GM23338 (cell line): Measurements from ENCODE around the gene ELAVL3. TPM values are rescaled to one million over a fixed set of nuclear protein-coding genes. Genes with fewer than 3 reads are reported as not detected.
A peak's percentile ranks its signal among the peaks of the same experiment; 100 is the strongest.

Experiments used
- ATAC-seq: fragments of 200-7000 bp; cut with Tn5 transposase; 3 replicates; pipeline ENCODE4 v1.9.1; 2020
- DNase-seq: peaks from one replicate; pipeline ENCODE4 v3.0.0-alpha.2; 2015; ENCODE audit warnings: low spot score
- H2AFZ ChIP-seq: fragments of 200-600 bp; sonication (generic); 2 replicates; pipeline ENCODE4 v1.8.0; 2016; ENCODE audit warnings: antibody characterized with exemption, mild to moderate bottlenecking, moderate library complexity
- H3F3A ChIP-seq: fragments of 200-600 bp; sonication (generic); replicated peaks from 2 replicates; pipeline ENCODE4 v1.8.0; 2017; ENCODE audit warnings: antibody characterized with exemption, mixed run types, low read depth
- H3K27ac ChIP-seq: fragments of 200-600 bp; sonication (generic); 2 replicates; pipeline ENCODE4 v1.6.1; 2016; ENCODE audit warnings: low read depth
- H3K27me3 ChIP-seq: fragments of 200-600 bp; sonication (generic); 2 replicates; pipeline ENCODE4 v1.8.0; 2016; ENCODE audit warnings: mild to moderate bottlenecking, mixed run types, moderate library complexity; ENCODE audit not compliant: insufficient read depth
- H3K36me3 ChIP-seq: fragments of 200-600 bp; sonication (generic); 2 replicates; pipeline ENCODE4 v1.8.0; 2016; ENCODE audit warnings: mild to moderate bottlenecking; ENCODE audit not compliant: insufficient read depth
- H3K4me1 ChIP-seq: fragments of 200-600 bp; sonication (generic); 2 replicates; pipeline ENCODE4 v1.8.0; 2016; ENCODE audit warnings: mild to moderate bottlenecking, moderate library complexity; ENCODE audit not compliant: insufficient read depth
- H3K4me2 ChIP-seq: fragments of 200-600 bp; sonication (generic); 2 replicates; pipeline ENCODE4 v1.7.1; 2017; ENCODE audit warnings: mixed run types
- H3K4me3 ChIP-seq: fragments of 200-600 bp; sonication (generic); 2 replicates; pipeline ENCODE4 v1.6.1; 2016; ENCODE audit warnings: mixed run types
- H3K79me2 ChIP-seq: fragments of 200-600 bp; sonication (generic); replicated peaks from 2 replicates; pipeline ENCODE4 v1.8.0; 2017; ENCODE audit warnings: mild to moderate bottlenecking; ENCODE audit not compliant: insufficient read depth
- H3K9me2 ChIP-seq: fragments of 200-600 bp; sonication (generic); 2 replicates; pipeline ENCODE4 v1.8.0; 2017; ENCODE audit not compliant: insufficient read depth
- H4K20me1 ChIP-seq: fragments of 200-600 bp; sonication (generic); replicated peaks from 2 replicates; pipeline ENCODE4 v1.8.0; 2017; ENCODE audit warnings: mild to moderate bottlenecking; ENCODE audit not compliant: insufficient read depth
- H3K27ac Mint-ChIP-seq: 2 replicates; pipeline ENCODE4 v1.8.0; 2020; ENCODE audit warnings: inconsistent platforms, mild to moderate bottlenecking, moderate library complexity, mixed read lengths
- H3K27me3 Mint-ChIP-seq: 3 replicates; pipeline ENCODE4 v1.8.0; 2022; ENCODE audit warnings: low read depth, mild to moderate bottlenecking, moderate library complexity, mixed read lengths, inconsistent platforms; ENCODE audit not compliant: insufficient read depth, poor library complexity
- H3K36me3 Mint-ChIP-seq: 3 replicates; pipeline ENCODE4 v1.8.0; 2021; ENCODE audit warnings: low read depth, mild to moderate bottlenecking, inconsistent platforms, moderate library complexity, mixed read lengths
- H3K4me1 Mint-ChIP-seq: 3 replicates; pipeline ENCODE4 v1.8.0; 2020; ENCODE audit warnings: mild to moderate bottlenecking, inconsistent platforms, mixed read lengths
- H3K4me3 Mint-ChIP-seq: 3 replicates; pipeline ENCODE4 v1.8.0; 2021; ENCODE audit warnings: moderate library complexity, mild to moderate bottlenecking, inconsistent platforms, mixed read lengths
- H3K9me3 Mint-ChIP-seq: 3 replicates; pipeline ENCODE4 v1.8.0; 2020; ENCODE audit warnings: moderate library complexity, mild to moderate bottlenecking, inconsistent platforms, mixed read lengths
- CREB1 ChIP-seq: fragments of 250-450 bp; sonication (Bioruptor Pico); IDR thresholded peaks from 2 replicates; pipeline ENCODE4 v1.5.0; 2020; ENCODE audit warnings: low read depth, mild to moderate bottlenecking, moderate library complexity
- CTCF ChIP-seq, 2 experiments: fragments of 200-600 bp in 1 of 2; sonication (generic) in 1 of 2; conservative IDR thresholded peaks; 2 replicates each; pipeline versions ENCODE4 v1.5.1 to v1.6.1; 2016 to 2017; ENCODE audit warnings: antibody characterized with exemption in 2 of 2, low read depth in 2 of 2, mild to moderate bottlenecking in 2 of 2, moderate library complexity in 1 of 2
- ETS1 ChIP-seq: IDR thresholded peaks from 2 replicates; pipeline ENCODE4 v1.6.1; 2016; ENCODE audit warnings: antibody characterized with exemption
- EZH2 ChIP-seq: fragments of 200-600 bp; sonication (generic); IDR thresholded peaks from one replicate; pipeline ENCODE4 v1.8.0; 2017; ENCODE audit warnings: antibody characterized with exemption, mild to moderate bottlenecking, low read depth; ENCODE audit not compliant: unreplicated experiment
- EZH2phosphoT487 ChIP-seq: fragments of 200-600 bp; sonication (generic); IDR thresholded peaks from one replicate; pipeline ENCODE4 v1.8.1; 2018; ENCODE audit warnings: antibody characterized with exemption; ENCODE audit not compliant: unreplicated experiment
- JUNB ChIP-seq: IDR thresholded peaks from one replicate; pipeline ENCODE4 v1.6.1; 2016; ENCODE audit warnings: antibody characterized with exemption; ENCODE audit not compliant: unreplicated experiment
- NANOG ChIP-seq: IDR thresholded peaks from 2 replicates; pipeline ENCODE4 v1.6.1; 2016; ENCODE audit warnings: antibody characterized with exemption, borderline replicate concordance
- POLR2AphosphoS5 ChIP-seq: IDR thresholded peaks from 2 replicates; pipeline ENCODE4 v1.6.1; 2016; ENCODE audit warnings: antibody characterized with exemption, low read depth
- STAT1 ChIP-seq: IDR thresholded peaks from one replicate; pipeline ENCODE4 v1.6.1; 2016; ENCODE audit warnings: antibody characterized with exemption; ENCODE audit not compliant: unreplicated experiment
- ZNF114 ChIP-seq: fragments of 250-450 bp; sonication (Bioruptor Pico); IDR thresholded peaks from 2 replicates; pipeline ENCODE4 v1.5.0; 2020; ENCODE audit warnings: mild to moderate bottlenecking, moderate library complexity
- ZNF331 ChIP-seq: fragments of 250-450 bp; sonication (Bioruptor Pico); IDR thresholded peaks from 2 replicates; pipeline ENCODE4 v1.5.0; 2020; ENCODE audit warnings: low read depth, mild to moderate bottlenecking, moderate library complexity
- polyA plus RNA-seq: library from polyadenylated mRNA; unstranded; fragments of >200 nt; fragmentation: Nextera tagmentation; extraction: Ambion mirVana; gene quantifications from 2 replicates; pipeline ENCODE4 v1.2.1, GENCODE V29; 2016
- total RNA-seq: library from RNA; depleted of rRNA; stranded (reverse); fragments of >200 nt; shearing (Covaris generic); gene quantifications from 2 replicates; pipeline ENCODE4 v1.2.3, GENCODE V29; 2014
- TF ChIP-seq, protein P1 (sequence below): IDR thresholded peaks from one replicate; pipeline ENCODE4 v1.6.1; 2018; ENCODE audit warnings: antibody characterized with exemption; ENCODE audit not compliant: unreplicated experiment
- TF ChIP-seq, protein P2 (sequence below): fragments of 250-450 bp; sonication (Bioruptor Pico); IDR thresholded peaks from 2 replicates; pipeline ENCODE4 v1.5.0; 2020; ENCODE audit warnings: mild to moderate bottlenecking, moderate library complexity

The ELAVL3 gene
- total and polyA plus RNA-seq, 2 experiments from 2014 or later, result 0.45 to 1.2 TPM

GRCh38 chr19:11423164-11423790 is 57.6 kb downstream of the ELAVL3 start:
- H3K79me2 ChIP-seq, result no peaks in the 10 kb centered on the region
- H3F3A ChIP-seq, result peaks cover 23% of the 10 kb centered on the region
- Mint-ChIP-seq H3K27me3 (peaks cover 48% of the 10 kb centered on the region), H3K9me3 (peaks cover 2% of the 10 kb centered on the region; the same call in 1 of the 3 replicates), H3K36me3 (no peaks in the 10 kb centered on the region), H3K4me3 (peak overlapping the region; percentile 82), H3K4me1 (peaks cover 15% of the 10 kb centered on the region), H3K27ac (no peak overlapping the region)
- peak overlapping the region; percentile 90 for H3K4me3 ChIP-seq
- H3K4me2 ChIP-seq, result peak overlapping the region; percentile 100
- H3K9me2 ChIP-seq, result no peaks in the 10 kb centered on the region
- peaks cover 26% of the 10 kb centered on the region for H3K4me1 ChIP-seq
- no peak overlapping the region for H3K27ac ChIP-seq
- peak overlapping the region; percentile 88; the same call in 1 of the 2 replicates for H2AFZ ChIP-seq
- no peak for ATAC-seq
- peaks cover 45% of the 10 kb centered on the region for H3K27me3 ChIP-seq
- H3K36me3 ChIP-seq, result no peaks in the 10 kb centered on the region
- no peaks in the 10 kb centered on the region for H4K20me1 ChIP-seq
- DNase-seq, result no peak
- no peak for TF ChIP-seq NANOG
- TF ChIP-seq, protein P1, sequence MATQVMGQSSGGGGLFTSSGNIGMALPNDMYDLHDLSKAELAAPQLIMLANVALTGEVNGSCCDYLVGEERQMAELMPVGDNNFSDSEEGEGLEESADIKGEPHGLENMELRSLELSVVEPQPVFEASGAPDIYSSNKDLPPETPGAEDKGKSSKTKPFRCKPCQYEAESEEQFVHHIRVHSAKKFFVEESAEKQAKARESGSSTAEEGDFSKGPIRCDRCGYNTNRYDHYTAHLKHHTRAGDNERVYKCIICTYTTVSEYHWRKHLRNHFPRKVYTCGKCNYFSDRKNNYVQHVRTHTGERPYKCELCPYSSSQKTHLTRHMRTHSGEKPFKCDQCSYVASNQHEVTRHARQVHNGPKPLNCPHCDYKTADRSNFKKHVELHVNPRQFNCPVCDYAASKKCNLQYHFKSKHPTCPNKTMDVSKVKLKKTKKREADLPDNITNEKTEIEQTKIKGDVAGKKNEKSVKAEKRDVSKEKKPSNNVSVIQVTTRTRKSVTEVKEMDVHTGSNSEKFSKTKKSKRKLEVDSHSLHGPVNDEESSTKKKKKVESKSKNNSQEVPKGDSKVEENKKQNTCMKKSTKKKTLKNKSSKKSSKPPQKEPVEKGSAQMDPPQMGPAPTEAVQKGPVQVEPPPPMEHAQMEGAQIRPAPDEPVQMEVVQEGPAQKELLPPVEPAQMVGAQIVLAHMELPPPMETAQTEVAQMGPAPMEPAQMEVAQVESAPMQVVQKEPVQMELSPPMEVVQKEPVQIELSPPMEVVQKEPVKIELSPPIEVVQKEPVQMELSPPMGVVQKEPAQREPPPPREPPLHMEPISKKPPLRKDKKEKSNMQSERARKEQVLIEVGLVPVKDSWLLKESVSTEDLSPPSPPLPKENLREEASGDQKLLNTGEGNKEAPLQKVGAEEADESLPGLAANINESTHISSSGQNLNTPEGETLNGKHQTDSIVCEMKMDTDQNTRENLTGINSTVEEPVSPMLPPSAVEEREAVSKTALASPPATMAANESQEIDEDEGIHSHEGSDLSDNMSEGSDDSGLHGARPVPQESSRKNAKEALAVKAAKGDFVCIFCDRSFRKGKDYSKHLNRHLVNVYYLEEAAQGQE, result no peak
- no peak for TF ChIP-seq EZH2
- TF ChIP-seq STAT1, result no peak
- TF ChIP-seq CREB1 (CRISPR knock-in tag), result no peak
- no peak for TF ChIP-seq ZNF114 (CRISPR knock-in tag)
- TF ChIP-seq ZNF331, result no peak
- TF ChIP-seq, protein P2, sequence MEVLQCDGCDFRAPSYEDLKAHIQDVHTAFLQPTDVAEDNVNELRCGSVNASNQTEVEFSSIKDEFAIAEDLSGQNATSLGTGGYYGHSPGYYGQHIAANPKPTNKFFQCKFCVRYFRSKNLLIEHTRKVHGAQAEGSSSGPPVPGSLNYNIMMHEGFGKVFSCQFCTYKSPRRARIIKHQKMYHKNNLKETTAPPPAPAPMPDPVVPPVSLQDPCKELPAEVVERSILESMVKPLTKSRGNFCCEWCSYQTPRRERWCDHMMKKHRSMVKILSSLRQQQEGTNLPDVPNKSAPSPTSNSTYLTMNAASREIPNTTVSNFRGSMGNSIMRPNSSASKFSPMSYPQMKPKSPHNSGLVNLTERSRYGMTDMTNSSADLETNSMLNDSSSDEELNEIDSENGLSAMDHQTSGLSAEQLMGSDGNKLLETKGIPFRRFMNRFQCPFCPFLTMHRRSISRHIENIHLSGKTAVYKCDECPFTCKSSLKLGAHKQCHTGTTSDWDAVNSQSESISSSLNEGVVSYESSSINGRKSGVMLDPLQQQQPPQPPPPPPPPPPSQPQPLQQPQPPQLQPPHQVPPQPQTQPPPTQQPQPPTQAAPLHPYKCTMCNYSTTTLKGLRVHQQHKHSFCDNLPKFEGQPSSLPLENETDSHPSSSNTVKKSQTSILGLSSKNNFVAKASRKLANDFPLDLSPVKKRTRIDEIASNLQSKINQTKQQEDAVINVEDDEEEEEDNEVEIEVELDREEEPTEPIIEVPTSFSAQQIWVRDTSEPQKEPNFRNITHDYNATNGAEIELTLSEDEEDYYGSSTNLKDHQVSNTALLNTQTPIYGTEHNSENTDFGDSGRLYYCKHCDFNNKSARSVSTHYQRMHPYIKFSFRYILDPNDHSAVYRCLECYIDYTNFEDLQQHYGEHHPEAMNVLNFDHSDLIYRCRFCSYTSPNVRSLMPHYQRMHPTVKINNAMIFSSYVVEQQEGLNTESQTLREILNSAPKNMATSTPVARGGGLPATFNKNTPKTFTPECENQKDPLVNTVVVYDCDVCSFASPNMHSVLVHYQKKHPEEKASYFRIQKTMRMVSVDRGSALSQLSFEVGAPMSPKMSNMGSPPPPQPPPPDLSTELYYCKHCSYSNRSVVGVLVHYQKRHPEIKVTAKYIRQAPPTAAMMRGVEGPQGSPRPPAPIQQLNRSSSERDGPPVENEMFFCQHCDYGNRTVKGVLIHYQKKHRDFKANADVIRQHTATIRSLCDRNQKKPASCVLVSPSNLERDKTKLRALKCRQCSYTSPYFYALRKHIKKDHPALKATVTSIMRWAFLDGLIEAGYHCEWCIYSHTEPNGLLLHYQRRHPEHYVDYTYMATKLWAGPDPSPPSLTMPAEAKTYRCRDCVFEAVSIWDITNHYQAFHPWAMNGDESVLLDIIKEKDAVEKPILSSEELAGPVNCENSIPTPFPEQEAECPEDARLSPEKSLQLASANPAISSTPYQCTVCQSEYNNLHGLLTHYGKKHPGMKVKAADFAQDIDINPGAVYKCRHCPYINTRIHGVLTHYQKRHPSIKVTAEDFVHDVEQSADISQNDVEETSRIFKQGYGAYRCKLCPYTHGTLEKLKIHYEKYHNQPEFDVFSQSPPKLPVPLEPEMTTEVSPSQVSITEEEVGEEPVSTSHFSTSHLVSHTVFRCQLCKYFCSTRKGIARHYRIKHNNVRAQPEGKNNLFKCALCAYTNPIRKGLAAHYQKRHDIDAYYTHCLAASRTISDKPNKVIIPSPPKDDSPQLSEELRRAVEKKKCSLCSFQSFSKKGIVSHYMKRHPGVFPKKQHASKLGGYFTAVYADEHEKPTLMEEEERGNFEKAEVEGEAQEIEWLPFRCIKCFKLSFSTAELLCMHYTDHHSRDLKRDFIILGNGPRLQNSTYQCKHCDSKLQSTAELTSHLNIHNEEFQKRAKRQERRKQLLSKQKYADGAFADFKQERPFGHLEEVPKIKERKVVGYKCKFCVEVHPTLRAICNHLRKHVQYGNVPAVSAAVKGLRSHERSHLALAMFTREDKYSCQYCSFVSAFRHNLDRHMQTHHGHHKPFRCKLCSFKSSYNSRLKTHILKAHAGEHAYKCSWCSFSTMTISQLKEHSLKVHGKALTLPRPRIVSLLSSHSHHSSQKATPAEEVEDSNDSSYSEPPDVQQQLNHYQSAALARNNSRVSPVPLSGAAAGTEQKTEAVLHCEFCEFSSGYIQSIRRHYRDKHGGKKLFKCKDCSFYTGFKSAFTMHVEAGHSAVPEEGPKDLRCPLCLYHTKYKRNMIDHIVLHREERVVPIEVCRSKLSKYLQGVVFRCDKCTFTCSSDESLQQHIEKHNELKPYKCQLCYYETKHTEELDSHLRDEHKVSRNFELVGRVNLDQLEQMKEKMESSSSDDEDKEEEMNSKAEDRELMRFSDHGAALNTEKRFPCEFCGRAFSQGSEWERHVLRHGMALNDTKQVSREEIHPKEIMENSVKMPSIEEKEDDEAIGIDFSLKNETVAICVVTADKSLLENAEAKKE, result no peak
- TF ChIP-seq CTCF (conservative IDR thresholded peaks at IDR 0.05; ENCODE audit: low read depth in 2 of 2), result no peak
- TF ChIP-seq JUNB, result no peak
- TF ChIP-seq ETS1, result no peak
- TF ChIP-seq EZH2phosphoT487, result no peak
- no peak for TF ChIP-seq POLR2AphosphoS5
